GM23248 (cell line): ENCODE measurements around the gene DOK3.

Experiments used
- EZH2 ChIP-seq: fragments of 200-600 bp; sonication (generic); IDR thresholded peaks from 2 replicates; pipeline ENCODE4 v1.6.1; 2018; ENCODE audit warnings: antibody characterized with exemption, mild to moderate bottlenecking; ENCODE audit not compliant: insufficient read depth, poor library complexity, severe bottlenecking
- EZH2phosphoT487 ChIP-seq: fragments of 200-600 bp; sonication (generic); IDR thresholded peaks from 2 replicates; pipeline ENCODE4 v1.6.1; 2018; ENCODE audit warnings: antibody characterized with exemption, moderate library complexity, mild to moderate bottlenecking, low read depth; ENCODE audit not compliant: insufficient read depth

DNA sequence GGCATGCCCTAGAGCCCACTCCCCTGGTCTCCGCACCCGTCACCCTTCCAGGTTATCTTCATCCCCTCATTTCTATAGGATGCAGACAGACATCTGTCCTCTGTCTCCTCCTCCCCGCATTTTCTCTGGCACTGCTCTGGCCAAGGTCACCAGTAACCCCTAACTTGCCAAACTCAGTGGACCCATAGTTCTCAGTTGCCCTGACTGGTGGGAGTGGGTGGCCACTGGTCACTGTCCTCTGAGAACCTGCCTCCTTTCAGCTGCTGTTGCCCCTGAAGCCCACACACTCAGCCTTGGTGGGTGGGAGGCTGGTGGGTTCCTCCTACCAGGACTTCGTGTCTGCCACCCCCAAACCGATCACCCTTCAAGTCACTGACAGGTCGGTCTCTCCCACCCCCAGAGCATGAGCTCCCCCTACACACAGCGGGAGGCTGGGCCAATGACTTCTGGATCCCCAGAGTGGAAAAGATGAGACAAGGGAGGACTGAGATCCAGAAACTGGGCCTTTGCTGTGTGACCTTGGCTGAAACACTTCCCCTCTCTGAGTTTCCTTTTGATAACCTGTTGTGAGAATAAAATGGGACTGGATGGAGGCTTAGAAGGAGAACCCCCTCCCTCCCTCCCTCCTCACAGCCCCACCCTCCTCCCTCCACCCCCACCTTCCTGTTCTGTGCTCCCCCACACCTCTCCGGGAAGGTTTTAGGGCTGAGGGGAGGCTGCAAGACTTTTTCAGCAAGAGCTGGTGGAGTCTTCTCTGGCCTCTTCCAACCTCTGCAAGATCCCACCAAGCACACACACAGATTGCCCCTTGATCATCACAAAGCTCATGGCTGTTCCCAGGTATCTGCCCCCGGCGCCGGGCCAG is 33.8 kb downstream of the DOK3 start:
- TF ChIP-seq EZH2 (no peak), EZH2phosphoT487 (no peak)
